IMR-90 (cell line): ENCODE data around the gene FOXO3. TPM values are rescaled to one million over a fixed set of nuclear protein-coding genes. Genes with fewer than 3 reads are reported as not detected.

Source experiments
- ATAC-seq: fragments of 200-7000 bp; cut with Tn5 transposase; 2 replicates; pipeline ENCODE4 v1.9.1; 2020; ENCODE audit warnings: low read depth, mild to moderate bottlenecking, moderate library complexity
- BruUV-seq: library from RNA; stranded (reverse); fragments of 400-500 nt; replicated peaks from 2 replicates; lab custom pipeline; 2021; lab: Mats Ljungman, UMichigan
- CTCF ChIA-PET: fragments of 300-600 bp; formaldehyde crosslinking; extraction: SDS; loops from one replicate; lab custom pipeline; 2021; ENCODE audit warnings: antibody characterized with exemption; lab: Yijun Ruan, JAX
- POLR2A ChIA-PET: fragments of 300-600 bp; sonication (Branson Sonifier 250); formaldehyde crosslinking; loops from one replicate; lab custom pipeline; 2022; ENCODE audit warnings: antibody characterized with exemption; ENCODE audit not compliant: unreplicated experiment; lab: Charles Lee
- DNase-seq: peaks from one replicate; pipeline ENCODE4 v3.0.0; 2013
- H2AFZ ChIP-seq: replicated peaks from 2 replicates; pipeline ENCODE3; 2013; ENCODE audit warnings: low read length, mild to moderate bottlenecking; ENCODE audit not compliant: poor library complexity
- H2AK5ac ChIP-seq: 2 replicates; pipeline ENCODE4 v1.6.1; 2013; ENCODE audit warnings: low read depth, low read length, inconsistent platforms
- H2AK9ac ChIP-seq: replicated peaks from 2 replicates; pipeline ENCODE3; 2013; ENCODE audit warnings: mild to moderate bottlenecking, low read depth, low read length, moderate library complexity; ENCODE audit not compliant: poor library complexity
- H2BK120ac ChIP-seq: 2 replicates; pipeline ENCODE4 v1.6.1; 2013; ENCODE audit warnings: low read depth, low read length, inconsistent platforms
- H2BK15ac ChIP-seq: 3 replicates; pipeline ENCODE4 v1.6.1; 2013; ENCODE audit warnings: low read depth, low read length, inconsistent platforms
- H2BK20ac ChIP-seq: 2 replicates; pipeline ENCODE4 v1.6.1; 2013; ENCODE audit warnings: low read depth, mild to moderate bottlenecking, inconsistent platforms, low read length, moderate library complexity
- H2BK5ac ChIP-seq: 2 replicates; pipeline ENCODE4 v1.6.1; 2013; ENCODE audit warnings: mild to moderate bottlenecking, low read depth, low read length, inconsistent platforms; ENCODE audit not compliant: poor library complexity, severe bottlenecking
- H3K14ac ChIP-seq: replicated peaks from 2 replicates; pipeline ENCODE4 v1.6.1; 2013; ENCODE audit warnings: low read depth, low read length, inconsistent platforms
- H3K18ac ChIP-seq: 2 replicates; pipeline ENCODE4 v1.6.1; 2013; ENCODE audit warnings: low read depth, low read length, control low read depth
- H3K23ac ChIP-seq: 2 replicates; pipeline ENCODE4 v1.6.1; 2013; ENCODE audit warnings: low read depth, low read length, inconsistent platforms
- H3K27ac ChIP-seq: 2 replicates; pipeline ENCODE4 v1.5.1; 2013; ENCODE audit warnings: mild to moderate bottlenecking, control low read depth, low read length; ENCODE audit not compliant: insufficient read depth
- H3K27me3 ChIP-seq: 2 replicates; pipeline ENCODE4 v1.6.1; 2013; ENCODE audit warnings: low read length; ENCODE audit not compliant: control insufficient read depth, insufficient read depth
- H3K36me3 ChIP-seq: 2 replicates; pipeline ENCODE4 v1.6.1; 2013; ENCODE audit warnings: low read length, mixed read lengths; ENCODE audit not compliant: control insufficient read depth, insufficient read depth
- H3K4ac ChIP-seq: 2 replicates; pipeline ENCODE4 v1.6.1; 2013; ENCODE audit warnings: low read depth, low read length, inconsistent platforms
- H3K4me1 ChIP-seq: 2 replicates; pipeline ENCODE4 v1.6.1; 2013; ENCODE audit warnings: low read length, mixed read lengths; ENCODE audit not compliant: control insufficient read depth, insufficient read depth
- H3K4me2 ChIP-seq: 2 replicates; pipeline ENCODE4 v1.6.1; 2013; ENCODE audit warnings: low read depth, mild to moderate bottlenecking, control low read depth, low read length, moderate library complexity
- H3K4me3 ChIP-seq: 2 replicates; pipeline ENCODE4 v1.5.1; 2013; ENCODE audit warnings: low read depth, mild to moderate bottlenecking, control low read depth, low read length, moderate library complexity; ENCODE audit not compliant: insufficient read depth
- H3K56ac ChIP-seq: 2 replicates; pipeline ENCODE4 v1.6.1; 2013; ENCODE audit warnings: low read length, inconsistent platforms; ENCODE audit not compliant: insufficient read depth; ENCODE audit errors: extremely low read depth
- H3K79me1 ChIP-seq, 2 experiments: 2 replicates each; pipeline ENCODE4 v1.6.1; 2013; ENCODE audit warnings: low read length in 2 of 2, inconsistent platforms in 1 of 2, low read depth in 1 of 2
- H3K9ac ChIP-seq: 2 replicates; pipeline ENCODE4 v1.6.1; 2013; ENCODE audit warnings: low read depth, low read length, control low read depth
- H3K9me1 ChIP-seq: 2 replicates; pipeline ENCODE4 v1.6.1; 2013; ENCODE audit warnings: low read length, inconsistent platforms; ENCODE audit not compliant: insufficient read depth
- H3K9me3 ChIP-seq: 2 replicates; pipeline ENCODE4 v1.6.1; 2013; ENCODE audit warnings: low read length; ENCODE audit not compliant: control insufficient read depth, insufficient read depth
- H4K20me1 ChIP-seq: 2 replicates; pipeline ENCODE4 v1.6.1; 2013; ENCODE audit warnings: low read length, inconsistent platforms; ENCODE audit not compliant: insufficient read depth
- H4K5ac ChIP-seq: 2 replicates; pipeline ENCODE4 v1.6.1; 2013; ENCODE audit warnings: mild to moderate bottlenecking, low read depth, low read length, control low read depth
- H4K8ac ChIP-seq, 2 experiments: 2 replicates each; pipeline ENCODE4 v1.6.1; 2013; ENCODE audit warnings: low read depth in 2 of 2, low read length in 2 of 2, control low read depth in 1 of 2, inconsistent platforms in 1 of 2
- H4K91ac ChIP-seq: 2 replicates; pipeline ENCODE4 v1.6.1; 2013; ENCODE audit warnings: low read depth, low read length, inconsistent platforms; ENCODE audit not compliant: insufficient read depth
- BHLHE40 ChIP-seq: fragments of 150-350 bp; IDR thresholded peaks from 2 replicates; pipeline ENCODE4 v1.6.1; 2016; ENCODE audit warnings: mild to moderate bottlenecking, low read depth, low read length
- CEBPB ChIP-seq: IDR thresholded peaks from 2 replicates; pipeline ENCODE4 v1.6.1; 2012; ENCODE audit warnings: low read depth, low read length, improper control_type of control experiment
- RAD21 ChIP-seq: IDR thresholded peaks from 2 replicates; pipeline ENCODE4 v1.6.1; 2012; ENCODE audit warnings: low read length, improper control_type of control experiment
- WGBS, 2 experiments: methylation state at CpG; one replicate each; pipeline versions ENCODE4 v1.1.5 to v1.1.7; 2013; ENCODE audit warnings: missing lambda C conversion rate in 2 of 2; ENCODE audit not compliant: insufficient read length in 1 of 2; ENCODE audit errors: extremely low coverage in 2 of 2; 5-methylcytosine and 5-hydroxymethylcytosine counted together
- dilution Hi-C: fragments of 300-500 bp; cut with HindIII; formaldehyde crosslinking; loops from one replicate; pipeline ENCODE4 v1.14.3; 2018; ENCODE audit warnings: low sequenced_read_pairs; ENCODE audit not compliant: unreplicated experiment
- in situ Hi-C: fragments of 300-500 bp; cut with MboI; formaldehyde crosslinking; loops from 3 replicates; pipeline ENCODE4 v1.14.3; 2019; ENCODE audit warnings: low sequenced_read_pairs, inconsistent platforms, mixed read lengths
- intact Hi-C: fragments of 100-400 bp; cut with micrococcal nuclease; formaldehyde crosslinking; loops from 2 replicates; pipeline ENCODE4 v1.10.0; 2022
- polyA plus RNA-seq, 3 experiments: library from polyadenylated mRNA; depleted of rRNA; stranded (reverse); fragments of >200 nt; gene quantifications; 2 replicates each; pipeline ENCODE4 v1.2.3, GENCODE V29; 2012; ENCODE audit warnings: low replicate concordance in 1 of 3
- total RNA-seq: library from RNA; depleted of rRNA; stranded (reverse); fragments of >200 nt; gene quantifications from 2 replicates; pipeline ENCODE4 v1.2.3, GENCODE V29; 2012
- TF ChIP-seq, protein P1 (sequence below): fragments of 150-350 bp; IDR thresholded peaks from 2 replicates; pipeline ENCODE4 v1.6.1; 2017; ENCODE audit warnings: mild to moderate bottlenecking, antibody characterized with exemption, low read length, low read depth

Gene FOXO3
- total and polyA plus RNA-seq, 2 of the 4 experiments (the other 2 are of a cell fraction): 17.5 to 38.7 TPM

DNA sequence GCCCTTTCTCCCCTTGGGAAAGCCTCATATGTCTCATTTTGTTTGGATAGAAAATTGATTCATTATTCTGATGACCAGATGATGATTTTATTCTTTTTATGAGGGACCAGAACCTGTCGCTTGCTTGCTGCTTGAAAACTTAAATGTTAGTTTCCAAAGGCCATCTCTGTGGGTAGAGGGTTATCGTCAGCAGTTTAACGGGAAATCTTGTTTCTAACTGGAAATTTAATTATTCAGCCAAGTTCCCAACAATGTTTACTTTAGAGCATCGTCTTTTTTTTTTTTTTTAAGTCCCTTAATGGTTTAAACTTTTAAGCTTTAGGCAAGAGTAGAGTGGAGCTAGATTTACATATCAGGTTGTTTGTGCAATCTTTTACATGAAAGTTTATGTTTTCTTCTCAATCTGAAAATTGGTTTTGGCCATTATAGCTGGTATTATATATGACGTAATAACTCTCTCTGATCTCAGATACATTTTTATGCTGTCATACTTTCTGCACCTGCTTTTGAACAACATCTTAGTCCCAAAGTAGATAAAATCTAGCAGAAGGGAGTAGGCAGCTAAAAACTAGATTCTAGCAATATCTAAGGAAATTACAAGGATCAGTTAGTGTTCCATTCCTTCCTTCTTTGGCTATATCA, 93.9 kb downstream of the FOXO3 start:
- Histone ChIP-seq H2AK9ac (no peak overlapping the region), H3K79me1 (peaks cover 62 to 85% of the 10 kb centered on the region in 2 experiments), H3K9me3 (no peaks in the 10 kb centered on the region), H4K5ac (peak overlapping the region; percentile 64; the same call in 1 of the 2 replicates), H3K4me3 (no peak overlapping the region), H4K91ac (no peak overlapping the region), H3K27me3 (no peaks in the 10 kb centered on the region), H3K9ac (no peak overlapping the region), H2BK20ac (peak overlapping the region; percentile 20), H2BK15ac (no peak overlapping the region; the same call in 2 of the 3 replicates), H3K14ac (peak overlapping the region; percentile 34; the same call in 1 of the 2 replicates), H3K4me1 (peaks cover 37% of the 10 kb centered on the region), H3K56ac (no peak overlapping the region), H3K27ac (peak overlapping the region; percentile 85; the same call in 1 of the 2 replicates), H2BK5ac (peak overlapping the region; percentile 59), H3K9me1 (peaks cover 32% of the 10 kb centered on the region), H3K23ac (peak overlapping the region; percentile 73; the same call in 1 of the 2 replicates), H3K4ac (peak overlapping the region; percentile 63; the same call in 1 of the 2 replicates), H4K8ac (peak overlapping the region in 1 of 2 experiments; percentile 57; a peak in 2 of 4 replicates), H2BK120ac (peak overlapping the region; percentile 42), H3K4me2 (peak overlapping the region; percentile 17), H3K36me3 (no peaks in the 10 kb centered on the region), H2AFZ (no peak overlapping the region), H4K20me1 (peaks cover 38% of the 10 kb centered on the region), H2AK5ac (peak overlapping the region; percentile 42; the same call in 1 of the 2 replicates), H3K18ac (peak overlapping the region; percentile 83; the same call in 1 of the 2 replicates)
- dilution Hi-C loops (no loop called here), intact Hi-C loops (loop anchor here (5.0 kb wide), 1 partner anchor 128 kb away; no protein-coding TSS in a partner anchor), in situ Hi-C loops (no loop called here)
- BruUV-seq: no TSS peak
- ChIA-PET CTCF (interaction anchor here (0.6 to 0.7 kb wide), 2 partner anchors 113 to 211 kb away, joined by 3 to 4 read pairs; no protein-coding TSS in a partner anchor), POLR2A (interaction anchor here (0.6 to 1.0 kb wide), 3 partner anchors 75 to 94 kb away, joined by 3 to 13 read pairs (median 3); partner anchors contain the start of gene FOXO3)
- TF ChIP-seq RAD21 (no peak), BHLHE40 (no peak), CEBPB (peak; percentile 70)
- TF ChIP-seq, protein P1, sequence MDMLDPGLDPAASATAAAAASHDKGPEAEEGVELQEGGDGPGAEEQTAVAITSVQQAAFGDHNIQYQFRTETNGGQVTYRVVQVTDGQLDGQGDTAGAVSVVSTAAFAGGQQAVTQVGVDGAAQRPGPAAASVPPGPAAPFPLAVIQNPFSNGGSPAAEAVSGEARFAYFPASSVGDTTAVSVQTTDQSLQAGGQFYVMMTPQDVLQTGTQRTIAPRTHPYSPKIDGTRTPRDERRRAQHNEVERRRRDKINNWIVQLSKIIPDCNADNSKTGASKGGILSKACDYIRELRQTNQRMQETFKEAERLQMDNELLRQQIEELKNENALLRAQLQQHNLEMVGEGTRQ: no peak
- ATAC-seq: no peak
- DNase-seq: peak; percentile 35
- no CpG with 5 or more reads among the region's 5 CpGs for WGBS, 2 experiments
